ENCODE data around the gene TAS1R2. TPM values are rescaled to one million over a fixed set of nuclear protein-coding genes. Genes with fewer than 3 reads are reported as not detected.
"Not testable (repeated sequence)": the region's sequence is repeated elsewhere in the genome, so short reads cannot be mapped to it uniquely, and the experiment has no call there.

The TAS1R2 gene
- total and polyA plus RNA-seq, 2 of the 4 experiments (the other 2 are of a cell fraction): not detected

DNA sequence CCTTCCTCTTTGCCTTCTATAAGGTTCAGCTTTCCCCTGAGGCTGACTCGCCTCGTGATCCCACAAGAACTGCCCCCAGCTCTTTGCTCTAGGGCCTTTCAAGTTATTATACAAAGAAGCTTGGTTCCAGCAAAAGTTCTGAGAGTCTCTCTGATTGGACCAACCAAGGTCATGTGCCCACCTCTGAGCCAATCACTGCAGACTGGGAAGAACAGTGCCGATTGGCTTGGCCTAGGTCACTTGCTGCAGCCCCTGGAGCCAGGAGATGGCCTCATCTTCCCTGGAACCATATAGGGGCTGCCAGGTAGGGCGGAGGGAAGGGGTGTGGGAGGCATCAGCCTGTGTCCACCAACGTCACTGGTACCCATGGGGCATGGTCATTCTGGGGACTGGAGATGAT, 22.8 kb downstream of the TAS1R2 start:
- H3K9me3 ChIP-seq (ENCODE audit: control insufficient read depth, insufficient read depth, low read length): no peaks in the 10 kb centered on the region
- intact Hi-C loops (cut with micrococcal nuclease): no loop called here
- no peak overlapping the region for H4K91ac ChIP-seq (ENCODE audit: insufficient read depth, low read depth, low read length)
- H3K27ac ChIP-seq (ENCODE audit: insufficient read depth, low read length): no peak overlapping the region
- H3K4me2 ChIP-seq (ENCODE audit: low read depth, low read length): no peak overlapping the region
- 33% methylated on average over 5 of the region's 5 CpGs; no CpG with 5 or more reads in 1 of the 2 experiments for WGBS, 2 experiments (ENCODE audit: extremely low coverage in 2 of 2, insufficient read length in 1 of 2)
- dilution Hi-C loops (cut with HindIII; ENCODE audit: low sequenced_read_pairs, unreplicated experiment): no loop called here
- no peak overlapping the region for H2BK15ac ChIP-seq (ENCODE audit: low read depth, low read length)
- in situ Hi-C loops (cut with MboI; ENCODE audit: low sequenced_read_pairs): no loop called here
- H3K18ac ChIP-seq (ENCODE audit: low read depth, low read length): no peak overlapping the region
- no peak overlapping the region for H2BK20ac ChIP-seq (ENCODE audit: low read depth, low read length)
- H2BK120ac ChIP-seq (ENCODE audit: low read depth, low read length): no peak overlapping the region
- no peak overlapping the region for H2AK5ac ChIP-seq (ENCODE audit: low read depth, low read length)
- H2AFZ ChIP-seq (replicated peaks; ENCODE audit: low read length, poor library complexity): peak overlapping the region; percentile 51
- no peak overlapping the region for H3K14ac ChIP-seq (replicated peaks; ENCODE audit: low read depth, low read length)
- H3K4me3 ChIP-seq (ENCODE audit: insufficient read depth, low read depth, low read length): no peak overlapping the region
- no peak overlapping the region for H3K56ac ChIP-seq (ENCODE audit: extremely low read depth, insufficient read depth, low read length)
- TF ChIP-seq ELK1 (IDR thresholded peaks at IDR 0.05; ENCODE audit: borderline replicate concordance, low read depth, low read length): no peak
- no peak for TF ChIP-seq NFE2L2 (IDR thresholded peaks at IDR 0.05; ENCODE audit: low read depth, low read length)
- TF ChIP-seq POLR2A (IDR thresholded peaks at IDR 0.05; ENCODE audit: low read depth, low read length): no peak
- peak; percentile 77 for TF ChIP-seq USF2 (IDR thresholded peaks at IDR 0.05; ENCODE audit: low read depth, low read length)
- no peak for TF ChIP-seq RFX5 (IDR thresholded peaks at IDR 0.05; ENCODE audit: low read depth, low read length)
- no peak for TF ChIP-seq SMC3 (IDR thresholded peaks at IDR 0.05; ENCODE audit: low read depth, low read length)
- no peak for TF ChIP-seq BHLHE40 (IDR thresholded peaks at IDR 0.05; ENCODE audit: low read depth, low read length)
- H3K4ac ChIP-seq (ENCODE audit: low read depth, low read length): no peak overlapping the region
- ATAC-seq (ENCODE audit: low read depth) (no peak), DNase-seq (no peak)
- H3K9me1 ChIP-seq (ENCODE audit: insufficient read depth, low read length): no peaks in the 10 kb centered on the region
- no peaks in the 10 kb centered on the region for H3K36me3 ChIP-seq (ENCODE audit: control insufficient read depth, insufficient read depth, low read length)
- no peak overlapping the region for H2AK9ac ChIP-seq (replicated peaks; ENCODE audit: low read depth, low read length, poor library complexity)
- no TSS peak for BruUV-seq (replicated peaks)
- H3K9ac ChIP-seq (ENCODE audit: low read depth, low read length): no peak overlapping the region
- H4K5ac ChIP-seq (ENCODE audit: low read depth, low read length): no peak overlapping the region
- peaks cover 3% of the 10 kb centered on the region for H3K27me3 ChIP-seq (ENCODE audit: control insufficient read depth, insufficient read depth, low read length)
- no peak overlapping the region for H2BK5ac ChIP-seq (ENCODE audit: low read depth, low read length, poor library complexity, severe bottlenecking)
- CTCF ChIA-PET: interaction anchor here (0.5 kb wide), 1 partner anchor 38 kb away, joined by 3 read pairs; no protein-coding TSS in a partner anchor
- no peaks in the 10 kb centered on the region for H3K79me1 ChIP-seq (ENCODE audit: low read depth in 1 of 2, low read length in 2 of 2)
- no peaks in the 10 kb centered on the region for H4K20me1 ChIP-seq (ENCODE audit: insufficient read depth, low read length)
- H4K8ac ChIP-seq (ENCODE audit: low read depth in 2 of 2, low read length in 2 of 2): no peak overlapping the region
- no peak overlapping the region for H3K23ac ChIP-seq (ENCODE audit: low read depth, low read length)
- POLR2A ChIA-PET (ENCODE audit: unreplicated experiment): no interaction called here
- no peaks in the 10 kb centered on the region for H3K4me1 ChIP-seq (ENCODE audit: control insufficient read depth, insufficient read depth, low read length)

- POLR2A ChIA-PET (ENCODE audit: unreplicated experiment): not testable (repeated sequence)
- no CpG with 5 or more reads among the region's 1 CpG for whole genome bisulfite sequencing, 2 experiments (ENCODE audit: extremely low coverage in 2 of 2, insufficient read length in 1 of 2)
- CTCF ChIA-PET: interaction anchor here (0.7 kb wide), 1 partner anchor 229 kb away, joined by 3 read pairs; no protein-coding TSS in a partner anchor
These were observed 27.1 kb downstream of the TAS1R2 start for GRCh38 chr1:18832319-18832718.

More at GRCh38 chr1:18832319-18832718, 27.1 kb downstream of the TAS1R2 start:
- H3K9me1 ChIP-seq (ENCODE audit: insufficient read depth, low read length); H3K27me3 ChIP-seq (ENCODE audit: control insufficient read depth, insufficient read depth, low read length); H3K9ac ChIP-seq (ENCODE audit: low read depth, low read length); H2AK5ac ChIP-seq (ENCODE audit: low read depth, low read length); H2BK15ac ChIP-seq (ENCODE audit: low read depth, low read length); dilution Hi-C loops (cut with HindIII; ENCODE audit: low sequenced_read_pairs, unreplicated experiment); H4K20me1 ChIP-seq (ENCODE audit: insufficient read depth, low read length); H2BK120ac ChIP-seq (ENCODE audit: low read depth, low read length); H3K9me3 ChIP-seq (ENCODE audit: control insufficient read depth, insufficient read depth, low read length); intact Hi-C loops (cut with micrococcal nuclease); H3K27ac ChIP-seq (ENCODE audit: insufficient read depth, low read length); H2AFZ ChIP-seq (replicated peaks; ENCODE audit: low read length, poor library complexity); H2AK9ac ChIP-seq (replicated peaks; ENCODE audit: low read depth, low read length, poor library complexity); H3K36me3 ChIP-seq (ENCODE audit: control insufficient read depth, insufficient read depth, low read length); ATAC-seq (ENCODE audit: low read depth); H3K4me3 ChIP-seq (ENCODE audit: insufficient read depth, low read depth, low read length); H4K91ac ChIP-seq (ENCODE audit: insufficient read depth, low read depth, low read length); H4K8ac ChIP-seq (ENCODE audit: low read depth in 2 of 2, low read length in 2 of 2); H3K56ac ChIP-seq (ENCODE audit: extremely low read depth, insufficient read depth, low read length); H3K4me2 ChIP-seq (ENCODE audit: low read depth, low read length); H2BK5ac ChIP-seq (ENCODE audit: low read depth, low read length, poor library complexity, severe bottlenecking); DNase-seq; H3K14ac ChIP-seq (replicated peaks; ENCODE audit: low read depth, low read length); H3K23ac ChIP-seq (ENCODE audit: low read depth, low read length); H3K4ac ChIP-seq (ENCODE audit: low read depth, low read length); H3K4me1 ChIP-seq (ENCODE audit: control insufficient read depth, insufficient read depth, low read length); H3K79me1 ChIP-seq (ENCODE audit: low read depth in 1 of 2, low read length in 2 of 2); H3K18ac ChIP-seq (ENCODE audit: low read depth, low read length); in situ Hi-C loops (cut with MboI; ENCODE audit: low sequenced_read_pairs); BruUV-seq (replicated peaks); H4K5ac ChIP-seq (ENCODE audit: low read depth, low read length); H2BK20ac ChIP-seq (ENCODE audit: low read depth, low read length): not testable (repeated sequence)
